A375 (cell line): ENCODE measurements around the gene OR13H1. TPM values are rescaled to one million over a fixed set of nuclear protein-coding genes. Genes with fewer than 3 reads are reported as not detected.

ENCODE experiments used
- total RNA-seq: library from RNA; depleted of rRNA; stranded (reverse); fragments of >200 nt; shearing (Covaris generic); gene quantifications from 2 replicates; pipeline ENCODE4 v1.2.3, GENCODE V29; 2014; rRNA removed

OR13H1 gene
- total RNA-seq: not detected in 2 replicates

DNA sequence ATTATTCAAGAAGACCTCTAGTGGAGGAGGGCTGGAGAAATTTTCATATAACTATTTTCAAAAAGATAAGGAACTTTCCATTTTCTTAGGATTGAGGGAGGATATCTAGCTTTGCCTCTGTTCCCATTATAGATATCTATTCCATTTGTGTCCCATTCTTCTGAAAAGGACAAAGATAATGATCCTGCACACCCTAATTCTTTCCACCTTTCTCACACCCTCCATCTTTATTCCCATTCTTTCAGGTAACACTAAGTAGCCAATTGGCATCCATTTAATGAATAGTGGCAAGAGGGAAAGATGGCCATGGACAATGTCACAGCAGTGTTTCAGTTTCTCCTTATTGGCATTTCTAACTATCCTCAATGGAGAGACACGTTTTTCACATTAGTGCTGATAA is at the start of gene OR13H1:
Gene OR13H1, plus strand, starts transcription at position 301 of the 400 bp plus-strand sequence. Its CDS starts 0 bp downstream, at position 301.

